Measurements from ENCODE around the gene CFAP74.

- TF ChIP-seq ZEB2 (tag by site-specific recombination; IDR thresholded peaks at IDR 0.05) (no peak), MZF1 (tag by site-specific recombination; IDR thresholded peaks at IDR 0.05; ENCODE audit: borderline replicate concordance) (no peak), ZBTB20 (tag by site-specific recombination; IDR thresholded peaks at IDR 0.05) (no peak), CTCF (tag by site-specific recombination; IDR thresholded peaks at IDR 0.05) (no peak), ZNF292 (tag by site-specific recombination; IDR thresholded peaks at IDR 0.05; ENCODE audit: borderline replicate concordance, low read depth) (no peak), ZNF223 (tag by site-specific recombination; IDR thresholded peaks at IDR 0.05) (no peak), ZSCAN18 (tag by site-specific recombination; IDR thresholded peaks at IDR 0.05) (no peak), PATZ1 (tag by site-specific recombination; IDR thresholded peaks at IDR 0.05) (no peak), ZNF121 (tag by site-specific recombination; IDR thresholded peaks at IDR 0.05) (no peak)
Measured at GRCh38 chr1:1873186-1873585, 130.4 kb downstream of the CFAP74 start.
